Eye (tissue), 1 donor: ENCODE results near the gene RAC2.
"Not testable (repeated sequence)": the region's sequence is repeated elsewhere in the genome, so short reads cannot be mapped to it uniquely, and the experiment has no call there.

Experiments
- DNase-seq: peaks from one replicate; pipeline ENCODE4 v3.0.0-alpha.2; 2015

The RAC2 gene

DNA sequence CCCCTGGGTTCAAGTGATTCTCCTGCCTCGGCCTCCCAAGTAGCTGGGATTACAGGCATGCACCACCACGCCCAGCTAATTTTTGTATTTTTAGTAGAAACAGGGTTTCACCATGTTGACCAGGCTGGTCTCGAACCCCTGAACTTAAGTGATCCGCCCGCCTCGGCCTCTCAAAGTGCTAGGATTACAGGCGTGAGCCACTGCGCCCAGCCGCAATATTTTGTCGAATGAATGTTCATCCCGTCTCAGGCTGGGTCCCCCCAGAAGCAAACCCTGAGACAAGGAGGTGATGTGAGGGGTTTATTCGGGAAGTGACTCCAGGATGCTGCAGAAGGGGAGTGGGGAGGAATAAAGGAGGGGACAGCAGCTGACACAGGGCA is 10.7 kb downstream of the RAC2 start:
- not testable (repeated sequence) for DNase-seq

DNA sequence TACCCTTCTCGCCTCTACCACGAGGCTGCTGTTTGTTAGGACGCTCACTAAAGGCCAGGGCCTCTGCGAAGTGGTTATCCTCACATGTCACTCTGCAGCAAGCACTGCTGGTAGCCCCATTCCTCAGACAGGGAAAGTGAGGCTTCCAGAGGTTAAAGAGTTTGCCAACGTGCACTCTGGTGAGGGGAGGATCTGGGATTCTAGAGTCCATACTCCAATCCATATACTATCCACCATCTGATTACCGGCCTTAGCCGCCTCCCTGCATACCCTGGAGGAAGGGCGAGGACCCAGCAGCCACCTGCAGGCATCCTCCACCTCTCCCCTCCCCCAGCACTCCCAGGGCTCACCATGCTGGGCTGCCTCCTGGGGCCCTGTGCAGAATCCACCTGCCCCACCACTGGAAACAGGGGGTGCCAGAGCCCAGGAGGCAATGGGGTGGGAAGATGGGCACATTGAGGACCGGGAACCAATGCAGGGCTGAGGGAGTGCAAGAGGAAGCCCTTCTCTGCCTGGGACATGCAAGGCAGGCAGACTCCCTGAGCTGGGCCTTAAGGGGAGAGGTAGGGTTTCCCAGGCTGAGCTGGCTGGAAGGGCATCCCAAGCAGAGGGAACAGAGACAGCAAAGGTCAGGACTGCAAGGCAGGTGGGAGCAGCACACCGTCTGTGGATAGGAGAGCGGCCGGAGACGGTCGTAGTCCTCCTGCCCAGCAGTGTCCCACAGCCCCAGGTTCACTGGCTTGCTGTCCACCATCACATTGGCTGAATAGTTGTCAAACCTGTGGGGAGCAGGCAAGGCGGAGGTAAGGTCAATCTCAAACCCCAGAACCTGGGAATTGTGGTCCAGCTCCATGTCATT is 11.7 kb downstream of the RAC2 start:
- no peak for DNase-seq

DNA sequence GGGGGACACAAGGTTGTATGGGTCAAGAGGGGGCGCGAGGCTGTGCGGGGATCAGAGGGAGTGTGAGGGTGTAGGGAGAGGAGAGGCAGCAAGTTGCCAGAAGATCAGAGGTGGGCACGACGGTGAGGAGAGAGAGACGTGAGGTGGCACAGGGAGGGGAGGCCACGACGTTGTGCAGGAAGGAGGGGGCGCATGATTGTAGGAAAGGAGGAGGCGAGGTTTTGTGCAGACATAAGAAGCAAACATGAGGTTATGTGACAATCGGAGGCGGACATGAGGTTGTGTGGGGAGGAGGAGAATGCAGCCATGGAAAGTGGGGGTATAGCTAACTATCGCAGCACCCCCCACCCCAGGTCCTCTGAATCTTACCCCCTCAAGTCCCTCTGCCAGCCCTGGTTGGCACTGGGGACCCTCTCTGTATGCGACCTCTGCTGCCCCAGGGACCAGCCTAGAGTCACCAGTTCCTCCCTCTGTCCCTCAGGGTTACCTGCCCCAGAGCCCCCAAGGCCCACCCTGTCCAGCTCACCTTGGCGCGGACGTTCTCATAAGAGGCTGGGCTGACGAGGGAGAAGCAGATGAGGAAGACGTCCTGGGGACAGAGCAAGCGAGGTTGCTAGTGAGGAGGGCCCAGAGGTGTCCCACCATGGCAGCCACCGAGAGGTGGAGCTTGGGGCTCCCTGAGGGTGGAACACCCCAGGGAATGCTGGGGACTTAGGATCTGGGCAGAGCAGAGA is 12.5 kb downstream of the RAC2 start:
- no peak for DNase-seq

GRCh38 chr22:37230673-37231405 is 13.2 kb downstream of the RAC2 start:
- no peak for DNase-seq

DNA sequence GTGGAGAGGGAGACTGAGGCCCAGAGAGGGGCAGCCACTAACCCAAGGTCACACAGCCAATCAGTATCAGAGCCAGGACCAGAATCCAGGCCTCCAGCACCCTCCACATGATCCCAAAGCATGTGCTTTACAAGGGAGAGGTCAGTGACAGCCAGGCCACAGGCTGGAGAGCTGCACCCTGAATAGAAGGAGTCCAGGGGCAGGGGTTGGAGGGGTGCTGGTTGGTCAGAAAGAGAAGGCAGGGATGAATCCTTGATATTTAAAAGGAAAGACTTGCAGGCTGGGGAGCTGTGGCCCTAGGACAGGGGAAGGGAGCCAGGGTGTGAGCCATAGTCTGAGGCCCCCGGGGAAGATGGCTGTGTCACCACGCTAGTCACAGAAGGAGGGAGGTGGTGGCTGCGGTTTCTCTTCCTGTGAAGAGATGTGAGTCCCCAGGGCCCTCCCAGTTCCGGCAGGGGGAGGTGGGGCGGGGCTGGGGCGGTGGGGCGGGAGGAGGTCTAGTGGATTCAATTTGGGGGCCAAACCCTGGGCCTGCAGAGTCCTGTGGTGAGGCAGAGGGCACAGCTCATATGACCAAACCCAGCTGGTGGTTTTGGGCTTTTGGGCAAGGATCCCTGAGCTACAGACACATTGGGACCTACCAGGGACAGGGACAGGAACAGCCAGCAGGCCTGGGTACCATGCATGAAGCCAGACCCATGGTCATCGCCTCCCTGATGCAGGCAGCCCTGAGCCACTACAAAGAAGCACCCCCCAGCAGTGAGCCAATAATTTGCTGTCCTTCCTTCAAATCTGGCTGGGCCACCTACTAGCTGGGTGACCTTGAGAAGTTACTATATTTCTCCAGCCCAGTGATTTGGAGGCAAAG is 14.0 kb downstream of the RAC2 start:
- no peak for DNase-seq

DNA sequence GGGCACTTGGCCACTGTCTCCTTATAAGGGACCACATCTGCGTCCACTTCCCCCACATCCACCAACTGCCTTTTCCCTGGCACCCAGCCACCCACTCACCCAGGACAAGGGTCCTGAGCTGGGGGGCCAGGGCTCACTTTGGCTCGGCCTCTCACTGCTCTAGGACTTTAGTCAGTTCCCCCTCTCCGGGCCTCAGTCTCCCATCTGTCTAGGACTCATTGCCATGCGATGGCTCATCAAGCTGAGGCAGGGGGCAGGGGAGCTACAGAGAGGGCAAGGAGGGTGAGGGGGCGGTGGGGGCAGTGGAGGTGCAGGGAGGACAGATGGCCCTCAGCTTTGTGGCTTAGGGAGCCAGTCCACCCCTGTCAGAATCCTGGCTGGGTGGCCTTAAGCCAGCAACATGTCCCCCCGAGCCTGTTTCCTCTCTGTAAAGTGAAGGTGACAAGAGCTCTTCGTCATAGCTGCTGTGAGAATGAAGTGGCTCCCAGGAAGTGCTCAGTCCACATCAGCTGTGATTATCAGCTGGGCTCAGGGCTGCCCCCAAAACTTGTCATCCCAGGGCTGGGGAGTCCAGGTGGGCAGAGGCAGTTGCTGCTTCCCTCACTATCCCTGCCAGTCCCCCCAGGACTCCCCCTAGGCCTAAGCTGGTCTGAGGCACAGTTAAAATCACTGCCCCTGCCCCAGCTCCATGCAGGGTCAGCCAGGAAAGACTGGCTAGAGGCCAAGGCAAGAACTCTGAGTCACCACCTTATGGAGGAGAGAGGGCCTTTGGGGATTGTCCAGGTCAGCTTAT is 14.9 kb downstream of the RAC2 start:
- DNase-seq: no peak

GRCh38 chr22:37228106-37229011 is 15.7 kb downstream of the RAC2 start:
- DNase-seq: no peak

DNA sequence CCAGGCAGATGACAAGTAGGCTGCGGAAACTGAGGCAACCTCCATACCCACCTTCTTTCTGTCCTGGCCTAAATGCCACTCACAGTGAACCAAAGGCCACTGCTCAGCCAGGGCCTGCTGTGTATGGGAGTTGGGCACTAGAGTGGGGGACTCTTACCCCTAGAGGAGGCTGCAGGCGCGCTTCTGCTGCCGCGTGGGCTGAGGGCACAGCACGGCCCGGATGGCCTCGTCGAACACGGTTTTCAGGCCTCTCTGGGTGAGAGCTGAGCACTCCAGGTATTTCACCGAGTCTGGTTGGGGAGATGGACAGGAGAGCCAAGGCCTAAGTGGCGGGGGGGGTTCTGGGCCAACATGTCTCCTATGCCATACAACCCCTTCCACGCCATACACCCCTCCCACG is 17.6 kb downstream of the RAC2 start:
- no peak for DNase-seq

GRCh38 chr22:37226087-37226486 is 18.0 kb downstream of the RAC2 start:
- no peak for DNase-seq

DNA sequence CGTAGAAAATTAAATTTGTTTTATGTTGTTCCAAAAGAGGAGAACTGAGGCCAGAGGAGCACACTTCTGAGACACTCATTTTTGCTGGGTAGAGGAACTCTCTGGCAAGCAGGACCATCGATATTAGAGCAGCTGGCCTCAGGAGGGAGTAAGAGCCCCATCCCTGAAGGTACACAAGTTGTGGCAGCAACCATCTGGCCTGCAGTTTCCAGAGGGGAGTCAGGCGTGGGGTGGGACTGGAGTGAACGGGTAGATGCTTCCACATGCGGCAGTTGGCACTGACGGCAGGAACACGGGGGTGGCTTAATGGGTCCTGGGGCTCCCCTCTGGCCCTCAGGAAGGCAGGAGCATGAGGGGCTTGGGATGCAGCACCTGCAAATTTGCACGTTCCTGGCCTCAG is 18.6 kb downstream of the RAC2 start:
- DNase-seq: no peak

GRCh38 chr22:37224757-37225420 is 19.2 kb downstream of the RAC2 start:
- no peak for DNase-seq

DNA sequence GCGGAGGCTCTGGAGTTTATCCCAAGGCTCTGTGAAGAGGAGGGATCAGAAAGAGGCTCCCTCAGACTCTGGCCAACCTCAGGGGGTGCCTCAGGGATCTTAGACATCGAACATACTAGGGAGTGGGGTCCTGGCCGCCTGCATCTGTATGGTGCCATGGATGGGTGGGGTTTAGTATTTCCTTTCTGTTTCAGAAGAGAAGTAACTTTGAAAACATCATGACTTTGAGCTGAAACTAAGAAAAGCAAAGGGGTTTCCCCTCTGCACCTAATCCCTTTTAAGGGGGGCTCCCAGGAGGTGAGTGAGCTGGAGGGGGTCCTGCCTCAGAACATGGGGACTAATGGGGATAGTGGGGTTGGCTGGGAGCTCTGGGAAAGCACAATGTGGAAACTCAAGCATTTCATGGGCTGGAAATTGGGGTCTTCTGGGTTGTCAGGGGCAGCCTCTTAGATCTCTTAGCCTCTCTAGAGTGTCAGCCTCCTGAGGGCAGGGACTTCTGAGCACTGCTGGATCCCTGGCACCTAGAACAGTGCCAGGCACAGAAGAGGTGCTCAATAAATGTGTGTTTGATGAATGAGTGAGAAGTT is 20.0 kb downstream of the RAC2 start:
- DNase-seq: no peak

DNA sequence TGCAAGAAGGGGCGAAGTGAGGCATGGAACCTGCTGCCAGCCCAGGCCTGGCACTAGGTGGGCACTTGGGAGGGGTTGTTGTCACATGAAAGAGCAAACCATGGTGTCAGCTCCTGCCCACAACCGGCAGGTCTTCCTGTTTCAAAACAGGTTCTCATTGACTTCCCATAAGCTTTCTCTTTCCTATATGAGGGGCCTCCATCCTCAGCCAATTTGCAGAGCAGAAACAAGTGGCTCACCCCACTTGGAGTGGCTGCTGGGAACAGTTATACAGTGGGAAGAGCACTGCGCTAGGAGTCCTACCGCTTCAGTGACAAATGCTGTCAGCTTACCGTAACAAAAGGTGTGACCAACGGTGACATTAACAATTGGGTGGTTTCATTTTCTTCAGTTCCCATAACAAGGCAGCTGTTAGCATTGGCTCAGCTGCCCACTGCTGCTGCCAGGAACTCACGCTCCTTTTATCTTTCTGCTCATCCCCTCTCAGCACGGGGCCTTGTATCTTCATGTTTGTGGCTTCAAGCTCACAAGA is 21.6 kb downstream of the RAC2 start:
- DNase-seq: no peak

- no peak for DNase-seq
Observed at GRCh38 chr22:37221424-37222333, 22.4 kb downstream of the RAC2 start.

- DNase-seq: no peak
Observed at GRCh38 chr22:37220543-37220981, 23.5 kb downstream of the RAC2 start.

DNA sequence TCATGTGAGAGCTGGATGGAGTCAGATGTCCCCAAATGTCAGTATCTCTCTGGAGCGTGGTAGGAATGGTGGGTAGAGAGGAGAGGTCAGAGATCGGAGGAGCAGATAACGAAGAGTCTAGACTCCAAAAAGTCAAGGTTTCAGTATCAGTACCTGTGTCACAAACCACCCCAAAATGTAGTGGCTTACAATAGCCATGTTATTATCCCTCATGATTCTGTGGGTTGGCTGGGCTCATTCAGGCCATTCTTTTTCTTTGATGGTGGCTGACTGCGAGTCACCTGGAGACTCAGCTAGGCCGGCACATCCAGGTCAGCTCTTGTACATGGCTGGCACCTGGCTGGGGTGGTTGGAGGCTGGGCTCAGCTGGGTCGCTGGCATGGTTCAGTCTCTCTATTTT is 24.5 kb downstream of the RAC2 start:
- no peak for DNase-seq

- no peak for DNase-seq
Observed at GRCh38 chr22:37218771-37219411, 25.2 kb downstream of the RAC2 start.

DNA sequence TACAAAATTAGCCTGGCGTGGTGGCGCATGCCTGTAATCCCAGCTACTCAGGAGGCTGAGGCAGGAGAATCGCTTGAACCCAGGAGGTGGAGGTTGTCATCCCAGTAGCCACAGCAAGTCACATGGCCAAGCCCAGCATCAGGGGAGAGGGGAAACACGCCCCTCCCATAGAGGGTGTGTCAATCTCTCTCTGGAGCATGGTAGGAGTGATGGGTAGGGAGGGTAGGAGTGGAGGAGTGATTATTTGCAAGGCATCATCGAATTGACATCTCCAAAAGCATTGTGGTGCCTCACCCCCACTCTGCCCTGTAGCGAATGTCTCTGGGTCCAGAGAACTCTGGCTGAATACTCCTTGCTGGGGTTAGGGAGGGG is 25.7 kb downstream of the RAC2 start:
- no peak for DNase-seq
